ENCODE results near the gene SCT.

DNA sequence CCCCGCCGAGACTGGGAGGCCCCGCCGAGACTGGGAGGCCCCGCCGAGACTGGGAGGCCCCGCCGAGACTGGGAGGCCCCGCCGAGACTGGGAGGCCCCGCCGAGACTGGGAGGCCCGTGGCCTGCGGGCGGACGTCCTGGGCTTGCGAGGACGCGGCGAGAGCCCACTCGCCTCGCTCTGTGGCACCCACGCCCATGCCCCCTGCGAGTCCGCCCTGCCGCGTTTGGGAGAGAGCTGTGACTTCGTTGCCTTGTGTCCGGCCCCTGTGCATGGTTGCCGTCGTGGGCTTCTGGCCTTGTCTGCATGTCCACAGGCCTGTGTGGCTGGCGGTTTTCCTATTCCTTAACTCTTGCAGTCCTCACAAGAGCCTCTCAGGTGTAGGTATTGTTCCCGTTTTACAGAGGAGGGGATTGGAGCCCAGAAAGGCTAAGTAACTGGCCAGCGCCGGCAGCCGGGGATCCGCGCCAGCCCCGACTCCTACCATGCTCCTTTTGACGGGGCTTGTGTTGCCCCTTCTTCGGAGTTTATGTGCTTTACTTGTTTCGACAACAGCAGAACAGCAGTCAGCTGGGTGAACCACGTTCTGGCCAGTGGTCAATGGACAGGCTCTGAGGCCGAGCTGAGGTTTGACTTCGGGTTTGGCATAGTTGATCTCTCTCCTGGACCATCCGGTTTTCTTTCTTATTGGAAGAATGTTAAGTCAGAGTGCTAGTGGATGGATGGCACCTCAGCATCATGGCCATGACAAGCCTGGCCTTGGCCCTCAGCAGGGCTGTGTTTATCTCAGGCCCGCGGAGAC, 50.0 kb downstream of the SCT start:
- TF ChIP-seq POLR2A (IDR thresholded peaks at IDR 0.05; ENCODE audit: low read depth, low read length) (no peak), RAD21 (IDR thresholded peaks at IDR 0.05; ENCODE audit: low read length) (no peak), MXI1 (IDR thresholded peaks at IDR 0.05; ENCODE audit: borderline replicate concordance, low read depth, low read length) (0 out of 2 replicates have a peak, but pooled peaks have one; percentile 0), FOS (IDR thresholded peaks at IDR 0.05; ENCODE audit: low read depth, low read length) (no peak), MAFK (IDR thresholded peaks at IDR 0.05; ENCODE audit: low read depth, low read length) (no peak), RFX5 (IDR thresholded peaks at IDR 0.05; ENCODE audit: low read depth, low read length) (no peak), MAZ (IDR thresholded peaks at IDR 0.05; ENCODE audit: borderline replicate concordance, low read depth, low read length) (no peak), SMC3 (IDR thresholded peaks at IDR 0.05; ENCODE audit: low read depth, low read length) (no peak), BHLHE40 (IDR thresholded peaks at IDR 0.05; ENCODE audit: low read depth, low read length) (no peak), RCOR1 (IDR thresholded peaks at IDR 0.05; ENCODE audit: insufficient replicate concordance, low read length) (no peak)
- TF ChIP-seq, protein P1, sequence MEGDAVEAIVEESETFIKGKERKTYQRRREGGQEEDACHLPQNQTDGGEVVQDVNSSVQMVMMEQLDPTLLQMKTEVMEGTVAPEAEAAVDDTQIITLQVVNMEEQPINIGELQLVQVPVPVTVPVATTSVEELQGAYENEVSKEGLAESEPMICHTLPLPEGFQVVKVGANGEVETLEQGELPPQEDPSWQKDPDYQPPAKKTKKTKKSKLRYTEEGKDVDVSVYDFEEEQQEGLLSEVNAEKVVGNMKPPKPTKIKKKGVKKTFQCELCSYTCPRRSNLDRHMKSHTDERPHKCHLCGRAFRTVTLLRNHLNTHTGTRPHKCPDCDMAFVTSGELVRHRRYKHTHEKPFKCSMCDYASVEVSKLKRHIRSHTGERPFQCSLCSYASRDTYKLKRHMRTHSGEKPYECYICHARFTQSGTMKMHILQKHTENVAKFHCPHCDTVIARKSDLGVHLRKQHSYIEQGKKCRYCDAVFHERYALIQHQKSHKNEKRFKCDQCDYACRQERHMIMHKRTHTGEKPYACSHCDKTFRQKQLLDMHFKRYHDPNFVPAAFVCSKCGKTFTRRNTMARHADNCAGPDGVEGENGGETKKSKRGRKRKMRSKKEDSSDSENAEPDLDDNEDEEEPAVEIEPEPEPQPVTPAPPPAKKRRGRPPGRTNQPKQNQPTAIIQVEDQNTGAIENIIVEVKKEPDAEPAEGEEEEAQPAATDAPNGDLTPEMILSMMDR (conservative IDR thresholded peaks at IDR 0.05; ENCODE audit: low read depth, low read length), result no peak
- TF ChIP-seq, protein P2, sequence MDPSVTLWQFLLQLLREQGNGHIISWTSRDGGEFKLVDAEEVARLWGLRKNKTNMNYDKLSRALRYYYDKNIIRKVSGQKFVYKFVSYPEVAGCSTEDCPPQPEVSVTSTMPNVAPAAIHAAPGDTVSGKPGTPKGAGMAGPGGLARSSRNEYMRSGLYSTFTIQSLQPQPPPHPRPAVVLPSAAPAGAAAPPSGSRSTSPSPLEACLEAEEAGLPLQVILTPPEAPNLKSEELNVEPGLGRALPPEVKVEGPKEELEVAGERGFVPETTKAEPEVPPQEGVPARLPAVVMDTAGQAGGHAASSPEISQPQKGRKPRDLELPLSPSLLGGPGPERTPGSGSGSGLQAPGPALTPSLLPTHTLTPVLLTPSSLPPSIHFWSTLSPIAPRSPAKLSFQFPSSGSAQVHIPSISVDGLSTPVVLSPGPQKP (IDR thresholded peaks at IDR 0.05; ENCODE audit: borderline replicate concordance, low read depth, low read length), result no peak

Data from IMR-90 (cell line).